Mammary microvascular endothelial cell (primary cell): ENCODE data around the gene DEFB128. TPM values are rescaled to one million over a fixed set of nuclear protein-coding genes. Genes with fewer than 3 reads are reported as not detected.

ENCODE experiments used
- total RNA-seq: library from RNA; depleted of rRNA; stranded (reverse); fragments of >200 nt; gene quantifications from 2 replicates; pipeline ENCODE4 v1.2.3, GENCODE V29; 2015

Gene DEFB128
- total RNA-seq = not detected in 2 replicates

GRCh38 chr20:189611-190010, at the start of gene DEFB128:
Gene DEFB128, minus strand, starts transcription at chr20:189711. Its CDS starts 88 bp downstream, at chr20:189623.

GRCh38 chr20:226958-227357, 37.4 kb upstream of the DEFB128 start, which contains the start of gene DEFB129:
Gene DEFB129, plus strand, starts transcription at chr20:227258. Its CDS starts 31 bp downstream, at chr20:227289.

GRCh38 chr20:157154-157553, 32.4 kb downstream of the DEFB128 start, which contains the start of gene DEFB127:
Gene DEFB127, plus strand, starts transcription at chr20:157454. Its CDS starts 91 bp downstream, at chr20:157545.

GRCh38 chr20:142290-142689, 47.2 kb downstream of the DEFB128 start, which contains the start of gene DEFB126:
Gene DEFB126, plus strand, starts transcription at chr20:142590. Its CDS starts 39 bp downstream, at chr20:142629.

Other genes with a start within 250 kb of the DEFB128 start
- not detected in 2 replicates for gene DEFB125, start 102.0 kb downstream of the DEFB128 start, total RNA-seq
- not detected in 2 replicates for gene DEFB126, start 47.1 kb downstream of the DEFB128 start, total RNA-seq
- gene DEFB127, start 32.3 kb downstream of the DEFB128 start, total RNA-seq = not detected in 2 replicates
- not detected in 2 replicates for gene DEFB129, start 37.5 kb upstream of the DEFB128 start, total RNA-seq
- not detected in 2 replicates for gene DEFB132, start 68.0 kb upstream of the DEFB128 start, total RNA-seq
- gene C20orf96, start 101.0 kb upstream of the DEFB128 start, total RNA-seq = 1.3 and 3.3 TPM in 2 replicates
- gene ZCCHC3, start 107.9 kb upstream of the DEFB128 start, total RNA-seq = 18.2 and 19.3 TPM in 2 replicates
- gene SOX12, start 135.8 kb upstream of the DEFB128 start, total RNA-seq = 9.9 TPM in 2 replicates
- gene NRSN2, start 157.4 kb upstream of the DEFB128 start, total RNA-seq = 32.0 and 35.9 TPM in 2 replicates
- 72.6 and 78.5 TPM in 2 replicates for gene TRIB3, start 191.0 kb upstream of the DEFB128 start, total RNA-seq
- 95.5 and 97.1 TPM in 2 replicates for gene RBCK1, start 218.6 kb upstream of the DEFB128 start, total RNA-seq